ENCODE data around the gene TF.
"Not testable (repeated sequence)": the region's sequence is repeated elsewhere in the genome, so short reads cannot be mapped to it uniquely, and the experiment has no call there.

TF gene

GRCh38 chr3:133765256-133765655 is 19.1 kb downstream of the TF start:
- DNase-seq (ENCODE audit: low read depth) = no peak

- no peak for DNase-seq (ENCODE audit: low read depth)
Measured at GRCh38 chr3:133767607-133768006, 21.4 kb downstream of the TF start.

- no peak for DNase-seq (ENCODE audit: low read depth)
Measured at GRCh38 chr3:133769536-133769935, 23.3 kb downstream of the TF start.

- no peak for DNase-seq (ENCODE audit: low read depth)
Measured at GRCh38 chr3:133773732-133774131, 27.5 kb downstream of the TF start.

GRCh38 chr3:133775309-133775708 is 29.1 kb downstream of the TF start:
- DNase-seq (ENCODE audit: low read depth) = no peak

- no peak for DNase-seq (ENCODE audit: low read depth)
Measured at GRCh38 chr3:133775835-133776234, 29.6 kb downstream of the TF start.

- DNase-seq (ENCODE audit: low read depth) = no peak
Measured at GRCh38 chr3:133776794-133777438, 30.7 kb downstream of the TF start.

GRCh38 chr3:133777807-133778568 is 31.8 kb downstream of the TF start:
- DNase-seq (ENCODE audit: low read depth) = no peak

- no peak for DNase-seq (ENCODE audit: low read depth)
Measured at GRCh38 chr3:133779626-133780203, 33.5 kb downstream of the TF start.

- DNase-seq (ENCODE audit: low read depth) = not testable (repeated sequence)
Measured at GRCh38 chr3:133780756-133781155, 34.6 kb downstream of the TF start.

- DNase-seq (ENCODE audit: low read depth) = no peak
Measured at GRCh38 chr3:133781570-133781969, 35.4 kb downstream of the TF start.

GRCh38 chr3:133782454-133782853 is 36.3 kb downstream of the TF start:
- DNase-seq (ENCODE audit: low read depth) = no peak

- no peak for DNase-seq (ENCODE audit: low read depth)
Measured at GRCh38 chr3:133783762-133784161, 37.6 kb downstream of the TF start.

- no peak for DNase-seq (ENCODE audit: low read depth)
Measured at GRCh38 chr3:133788024-133788423, 41.8 kb downstream of the TF start.

GRCh38 chr3:133792171-133792763 is 46.1 kb downstream of the TF start:
- no peak for DNase-seq (ENCODE audit: low read depth)

- DNase-seq (ENCODE audit: low read depth) = no peak
Measured at GRCh38 chr3:133797396-133798105, 51.4 kb downstream of the TF start.

GRCh38 chr3:133799794-133800585 is 53.8 kb downstream of the TF start:
- no peak for DNase-seq (ENCODE audit: low read depth)

- DNase-seq (ENCODE audit: low read depth) = no peak
Measured at GRCh38 chr3:133803469-133803868, 57.3 kb downstream of the TF start.

- DNase-seq (ENCODE audit: low read depth) = no peak
Measured at GRCh38 chr3:133804896-133805295, 58.7 kb downstream of the TF start.

- DNase-seq (ENCODE audit: low read depth) = no peak
Measured at GRCh38 chr3:133805384-133805701, 59.1 kb downstream of the TF start.

GRCh38 chr3:133805702-133806475 is 59.7 kb downstream of the TF start, which contains the start of gene SRPRB:
Gene SRPRB, plus strand, starts transcription at chr3:133805815. Its CDS starts 34 bp downstream, at chr3:133805849.
- peak; percentile 83 for DNase-seq (ENCODE audit: low read depth)
